Measurements from ENCODE around the gene ZIC5. TPM values are rescaled to one million over a fixed set of nuclear protein-coding genes. Genes with fewer than 3 reads are reported as not detected.

The ZIC5 gene
- not detected for total RNA-seq
- total RNA-seq (2013): not detected

GRCh38 chr13:99971576-99972189 lies at the start of gene ZIC5:
TSS of gene ZIC5 (minus strand) at chr13:99971767. CDS start at chr13:99971603, 164 bp downstream.
- Histone ChIP-seq H3K4me1 (ENCODE audit: control insufficient read depth, insufficient read depth, low read length) (peaks cover 31% of the 10 kb centered on the region), H3K36me3 (ENCODE audit: control insufficient read depth, insufficient read depth, low read length) (no peaks in the 10 kb centered on the region), H3K4me3 (ENCODE audit: low read length) (no peak within 1 kb of the TSS), H3K27me3 (ENCODE audit: control insufficient read depth, insufficient read depth, low read length) (peaks cover 82% of the 10 kb centered on the region), H3K9me3 (ENCODE audit: control insufficient read depth, insufficient read depth, low read length) (peaks cover 33% of the 10 kb centered on the region), H3K27ac (ENCODE audit: low read length) (no peak within 1 kb of the TSS)
- 10% methylated on average over 41 of the region's 41 CpGs for WGBS (ENCODE audit: insufficient coverage)
- TF ChIP-seq, protein P1, sequence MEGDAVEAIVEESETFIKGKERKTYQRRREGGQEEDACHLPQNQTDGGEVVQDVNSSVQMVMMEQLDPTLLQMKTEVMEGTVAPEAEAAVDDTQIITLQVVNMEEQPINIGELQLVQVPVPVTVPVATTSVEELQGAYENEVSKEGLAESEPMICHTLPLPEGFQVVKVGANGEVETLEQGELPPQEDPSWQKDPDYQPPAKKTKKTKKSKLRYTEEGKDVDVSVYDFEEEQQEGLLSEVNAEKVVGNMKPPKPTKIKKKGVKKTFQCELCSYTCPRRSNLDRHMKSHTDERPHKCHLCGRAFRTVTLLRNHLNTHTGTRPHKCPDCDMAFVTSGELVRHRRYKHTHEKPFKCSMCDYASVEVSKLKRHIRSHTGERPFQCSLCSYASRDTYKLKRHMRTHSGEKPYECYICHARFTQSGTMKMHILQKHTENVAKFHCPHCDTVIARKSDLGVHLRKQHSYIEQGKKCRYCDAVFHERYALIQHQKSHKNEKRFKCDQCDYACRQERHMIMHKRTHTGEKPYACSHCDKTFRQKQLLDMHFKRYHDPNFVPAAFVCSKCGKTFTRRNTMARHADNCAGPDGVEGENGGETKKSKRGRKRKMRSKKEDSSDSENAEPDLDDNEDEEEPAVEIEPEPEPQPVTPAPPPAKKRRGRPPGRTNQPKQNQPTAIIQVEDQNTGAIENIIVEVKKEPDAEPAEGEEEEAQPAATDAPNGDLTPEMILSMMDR (IDR thresholded peaks at IDR 0.05): no peak
- H3K27me3 Mint-ChIP-seq (ENCODE audit: low read depth in 2 of 2): peaks cover 68 to 71% of the 10 kb centered on the region in 2 donors
- peak in 1 of 2 donors; percentile 23 for DNase-seq
- intact Hi-C loops (cut with micrococcal nuclease): no loop called here
- peaks cover 0 to 4% of the 10 kb centered on the region in 2 donors for H3K9me3 Mint-ChIP-seq
- ATAC-seq: no peak
- peak within 1 kb of the TSS in 1 of 2 donors; percentile 66 for H3K27ac Mint-ChIP-seq
- peak within 1 kb of the TSS; percentile 58 for H3K4me3 Mint-ChIP-seq
- peaks cover 17% of the 10 kb centered on the region for H3K36me3 Mint-ChIP-seq
- H3K4me1 Mint-ChIP-seq: peaks cover 18 to 27% of the 10 kb centered on the region in 2 donors

DNA sequence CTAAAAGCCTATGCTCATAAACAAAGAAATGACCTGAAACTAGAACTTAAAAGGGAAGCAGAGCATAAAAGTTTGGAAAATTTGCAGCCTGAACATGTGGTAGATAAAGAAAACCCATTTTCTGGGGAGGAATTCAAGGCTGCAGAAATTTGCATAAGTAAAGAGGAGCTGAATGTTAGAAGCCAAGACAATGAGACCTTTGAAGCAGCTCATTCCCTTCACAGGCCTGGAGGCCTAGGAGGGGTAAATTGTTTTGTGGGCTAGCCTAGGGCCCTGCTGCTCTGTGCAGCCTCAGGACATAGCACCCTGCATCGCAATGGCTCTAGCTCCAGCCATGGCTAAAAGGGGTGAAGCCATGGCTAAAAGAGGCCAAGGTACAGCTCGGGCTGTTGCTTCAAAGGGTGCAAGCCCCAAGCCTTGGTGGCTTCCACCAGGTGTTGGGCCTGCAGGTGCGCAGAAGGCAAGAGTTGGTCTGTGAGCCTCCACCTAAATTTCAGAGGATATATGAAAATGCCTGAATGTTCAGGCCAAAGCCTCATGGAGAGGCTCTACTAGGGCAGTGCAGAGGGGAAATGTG lies 48.3 kb upstream of the ZIC5 start:
- Mint-ChIP-seq H3K9me3 (no peaks in the 10 kb centered on the region), H3K4me1 (no peaks in the 10 kb centered on the region), H3K27me3 (ENCODE audit: low read depth in 2 of 2) (peaks cover 13% of the 10 kb centered on the region in 2 donors), H3K36me3 (no peaks in the 10 kb centered on the region), H3K4me3 (no peak overlapping the region), H3K27ac (no peak overlapping the region)
- Histone ChIP-seq H3K27me3 (ENCODE audit: control insufficient read depth, insufficient read depth, low read length) (no peaks in the 10 kb centered on the region), H3K4me1 (ENCODE audit: control insufficient read depth, insufficient read depth, low read length) (no peaks in the 10 kb centered on the region), H3K36me3 (ENCODE audit: control insufficient read depth, insufficient read depth, low read length) (no peaks in the 10 kb centered on the region), H3K4me3 (ENCODE audit: low read length) (no peak overlapping the region), H3K9me3 (ENCODE audit: control insufficient read depth, insufficient read depth, low read length) (no peaks in the 10 kb centered on the region), H3K27ac (ENCODE audit: low read length) (no peak overlapping the region)
- ATAC-seq (no peak), DNase-seq (no peak)
- intact Hi-C loops (cut with micrococcal nuclease): no loop called here
- 90% methylated on average over 3 of the region's 3 CpGs for WGBS (ENCODE audit: insufficient coverage)
- TF ChIP-seq, protein P1 (IDR thresholded peaks at IDR 0.05): no peak

- H3K9me3 ChIP-seq (ENCODE audit: control insufficient read depth, insufficient read depth, low read length): no peaks in the 10 kb centered on the region
- intact Hi-C loops (cut with micrococcal nuclease): no loop called here
- H3K27ac ChIP-seq (ENCODE audit: low read length): no peak overlapping the region
- ATAC-seq (no peak), DNase-seq (no peak)
- Mint-ChIP-seq H3K4me3 (no peak overlapping the region), H3K36me3 (no peaks in the 10 kb centered on the region), H3K27me3 (ENCODE audit: low read depth in 2 of 2) (peaks cover 23 to 34% of the 10 kb centered on the region in 2 donors), H3K9me3 (no peaks in the 10 kb centered on the region), H3K4me1 (no peaks in the 10 kb centered on the region), H3K27ac (no peak overlapping the region)
- no peaks in the 10 kb centered on the region for H3K27me3 ChIP-seq (ENCODE audit: control insufficient read depth, insufficient read depth, low read length)
- H3K4me3 ChIP-seq (ENCODE audit: low read length): no peak overlapping the region
- no peaks in the 10 kb centered on the region for H3K4me1 ChIP-seq (ENCODE audit: control insufficient read depth, insufficient read depth, low read length)
- H3K36me3 ChIP-seq (ENCODE audit: control insufficient read depth, insufficient read depth, low read length): no peaks in the 10 kb centered on the region
- WGBS (ENCODE audit: insufficient coverage): no CpG with 5 or more reads among the region's 1 CpG
- TF ChIP-seq, protein P1 (IDR thresholded peaks at IDR 0.05): no peak
Measured at GRCh38 chr13:100014621-100015020, 43.1 kb upstream of the ZIC5 start.

Data from natural killer cell (primary cell).